ENCODE measurements around the gene MYADM.

DNA sequence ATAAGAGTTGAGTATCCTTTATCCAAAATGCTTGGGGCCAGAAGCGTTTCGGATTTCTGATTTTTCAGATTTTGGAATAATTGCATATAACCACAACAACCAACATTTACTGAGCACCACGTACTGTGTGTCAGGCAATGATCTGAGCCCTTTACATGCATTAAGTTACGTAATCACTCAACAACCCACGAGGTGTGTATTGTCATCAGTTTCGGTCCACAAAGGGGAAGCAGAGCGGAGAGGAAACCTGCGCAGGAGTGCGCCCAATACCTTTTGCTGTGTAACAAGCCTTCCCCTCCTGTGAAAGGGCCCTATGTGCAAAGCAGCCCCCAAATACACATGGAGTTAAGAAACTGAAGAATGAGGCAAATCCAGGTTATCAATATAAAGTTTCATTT lies 22.8 kb upstream of the MYADM start:
- TF ChIP-seq CTCF (IDR thresholded peaks at IDR 0.05) = no peak
- TF ChIP-seq EZH2 (IDR thresholded peaks at IDR 0.05; ENCODE audit: borderline replicate concordance, insufficient read depth, low read depth, low read length, poor library complexity, severe bottlenecking) = no peak

Measured in B cell (primary cell).